Measurements from ENCODE around the gene KXD1.

- TF ChIP-seq EZH2phosphoT487 (IDR thresholded peaks at IDR 0.05; ENCODE audit: insufficient read depth, low read depth) (no peak), EZH2 (IDR thresholded peaks at IDR 0.05; ENCODE audit: insufficient read depth, poor library complexity, severe bottlenecking) (no peak)
Observed at GRCh38 chr19:18589380-18590272, 32.0 kb downstream of the KXD1 start.
